ENCODE results near the gene SLC25A36.

The SLC25A36 gene

GRCh38 chr3:140941434-140942220, at the start of gene SLC25A36:
TSS of gene SLC25A36 (plus strand) at chr3:140941836. CDS start at chr3:140942055, 219 bp downstream.
- peak; percentile 99 for DNase-seq

GRCh38 chr3:140896997-140897396, 44.6 kb upstream of the SLC25A36 start:
- DNase-seq, result no peak

- peak; percentile 48 to 64 for DNase-seq
These were observed 43.1 kb upstream of the SLC25A36 start for GRCh38 chr3:140898340-140899180.

GRCh38 chr3:140899363-140899762, 42.3 kb upstream of the SLC25A36 start:
- no peak for DNase-seq

- DNase-seq, result no peak
These were observed 38.8 kb upstream of the SLC25A36 start for GRCh38 chr3:140902791-140903190.

- no peak for DNase-seq
These were observed 38.4 kb upstream of the SLC25A36 start for GRCh38 chr3:140903196-140903595.

GRCh38 chr3:140904521-140904920, 37.1 kb upstream of the SLC25A36 start:
- DNase-seq, result no peak

- no peak for DNase-seq
These were observed 36.1 kb upstream of the SLC25A36 start for GRCh38 chr3:140905559-140905958.

GRCh38 chr3:140906785-140907184, 34.9 kb upstream of the SLC25A36 start:
- no peak for DNase-seq

GRCh38 chr3:140910860-140911259, 30.8 kb upstream of the SLC25A36 start:
- peak; percentile 5 to 9 for DNase-seq

- DNase-seq, result no peak
These were observed 29.8 kb upstream of the SLC25A36 start for GRCh38 chr3:140911822-140912221.

GRCh38 chr3:140913728-140914127, 27.9 kb upstream of the SLC25A36 start:
- DNase-seq, result no peak

- DNase-seq, result no peak
These were observed 27.2 kb upstream of the SLC25A36 start for GRCh38 chr3:140914384-140914945.

- DNase-seq, result no peak
These were observed 25.0 kb upstream of the SLC25A36 start for GRCh38 chr3:140916603-140917002.

GRCh38 chr3:140917772-140918171, 23.9 kb upstream of the SLC25A36 start:
- no peak for DNase-seq

- DNase-seq, result no peak
These were observed 21.6 kb upstream of the SLC25A36 start for GRCh38 chr3:140920029-140920428.

GRCh38 chr3:140922634-140923033, 19.0 kb upstream of the SLC25A36 start:
- peak in 1 of 2 donors; percentile 28 for DNase-seq

- no peak for DNase-seq
These were observed 17.4 kb upstream of the SLC25A36 start for GRCh38 chr3:140924097-140924873.

- DNase-seq, result no peak
These were observed 14.2 kb upstream of the SLC25A36 start for GRCh38 chr3:140927279-140928069.

GRCh38 chr3:140929446-140929845, 12.2 kb upstream of the SLC25A36 start:
- no peak for DNase-seq

GRCh38 chr3:140931016-140931454, 10.6 kb upstream of the SLC25A36 start:
- no peak for DNase-seq

GRCh38 chr3:140931801-140932200, 9.8 kb upstream of the SLC25A36 start:
- DNase-seq, result no peak
